Panc1 (cell line): ENCODE results near the gene TGDS. TPM values are rescaled to one million over a fixed set of nuclear protein-coding genes. Genes with fewer than 3 reads are reported as not detected.
"Not testable (repeated sequence)": the region's sequence is repeated elsewhere in the genome, so short reads cannot be mapped to it uniquely, and the experiment has no call there.

Experiments
- ATAC-seq: fragments of 200-7000 bp; cut with Tn5 transposase; 2 replicates; pipeline ENCODE4 v1.9.1; 2020; ENCODE audit warnings: mild to moderate bottlenecking, moderate library complexity
- BruUV-seq: library from RNA; stranded (reverse); fragments of 400-500 nt; replicated peaks from 2 replicates; lab custom pipeline; 2021; lab: Mats Ljungman, UMichigan
- CTCF ChIA-PET: fragments of 300-600 bp; sonication (Branson Sonifier 250); formaldehyde crosslinking; loops from one replicate; lab custom pipeline; 2022; ENCODE audit warnings: antibody characterized with exemption; lab: Charles Lee
- POLR2A ChIA-PET: fragments of 300-600 bp; sonication (Branson Sonifier 250); formaldehyde crosslinking; loops from one replicate; lab custom pipeline; 2022; ENCODE audit warnings: antibody characterized with exemption; lab: Charles Lee
- DNase-seq: peaks from one replicate; pipeline ENCODE4 v3.0.0-alpha.2; 2010; ENCODE audit warnings: low read depth, low spot score
- H3K27ac ChIP-seq: 2 replicates; pipeline ENCODE4 v1.5.1; 2011; ENCODE audit warnings: mild to moderate bottlenecking, low read length, inconsistent platforms
- H3K27me3 ChIP-seq: fragments of 200-500 bp; sonication (Bioruptor generic); 2 replicates; pipeline ENCODE4 v1.6.0; 2014; ENCODE audit warnings: low read length, inconsistent platforms; ENCODE audit not compliant: control insufficient read depth, insufficient read depth
- H3K36me3 ChIP-seq: fragments of 200-500 bp; sonication (Bioruptor generic); 2 replicates; pipeline ENCODE4 v1.5.1; 2014; ENCODE audit warnings: inconsistent platforms, mild to moderate bottlenecking, low read length, moderate library complexity; ENCODE audit not compliant: control insufficient read depth, insufficient read depth
- H3K4me1 ChIP-seq: 2 replicates; pipeline ENCODE4 v1.5.1; 2011; ENCODE audit warnings: inconsistent platforms, mild to moderate bottlenecking, low read length, moderate library complexity; ENCODE audit not compliant: control insufficient read depth, insufficient read depth
- H3K4me3 ChIP-seq, 2 experiments: 2 replicates each; pipeline ENCODE4 v1.5.1; 2011 to 2012; ENCODE audit warnings: low read depth in 2 of 2, low read length in 2 of 2, mild to moderate bottlenecking in 2 of 2, inconsistent platforms in 1 of 2, moderate library complexity in 1 of 2
- H3K9me3 ChIP-seq: fragments of 200-500 bp; sonication (Bioruptor generic); 2 replicates; pipeline ENCODE4 v1.5.1; 2014; ENCODE audit warnings: low read depth, mild to moderate bottlenecking, inconsistent platforms, low read length, moderate library complexity; ENCODE audit not compliant: control insufficient read depth, insufficient read depth
- CTCF ChIP-seq: fragments of 450-650 bp; IDR thresholded peaks from 2 replicates; pipeline ENCODE4 v1.5.1; 2017; ENCODE audit warnings: mild to moderate bottlenecking
- POLR2AphosphoS5 ChIP-seq: IDR thresholded peaks from 2 replicates; pipeline ENCODE4 v1.6.1; 2012; ENCODE audit warnings: mild to moderate bottlenecking, low read depth, low read length, moderate library complexity
- REST ChIP-seq, 2 experiments: IDR thresholded peaks; 2 replicates each; pipeline ENCODE4 v1.6.1; 2011 to 2012; ENCODE audit warnings: low read depth in 2 of 2, control low read depth in 1 of 2, low read length in 1 of 2, mild to moderate bottlenecking in 1 of 2, moderate library complexity in 1 of 2; ENCODE audit not compliant: insufficient read depth in 1 of 2
- SIN3A ChIP-seq: IDR thresholded peaks from 2 replicates; pipeline ENCODE4 v1.6.1; 2012; ENCODE audit warnings: low read depth, mild to moderate bottlenecking, low read length, moderate library complexity, borderline replicate concordance; ENCODE audit not compliant: insufficient read depth
- TCF7L2 ChIP-seq: IDR thresholded peaks from 2 replicates; pipeline ENCODE4 v1.6.1; 2011; ENCODE audit warnings: mild to moderate bottlenecking, low read depth, low read length, inconsistent platforms
- in situ Hi-C: cut with HindIII; loops from 2 replicates; pipeline ENCODE4 v1.10.0; 2016; ENCODE audit warnings: low sequenced_read_pairs, low pct_unique_long_range_greater_than_20kb
- intact Hi-C: fragments of 100-400 bp; cut with micrococcal nuclease; formaldehyde crosslinking; loops from one replicate; pipeline ENCODE4 v1.10.0; 2022; ENCODE audit not compliant: unreplicated experiment
- total RNA-seq: library from RNA; stranded (reverse); gene quantifications from one replicate; pipeline ENCODE4 v1.2.1, GENCODE V29; 2021; ENCODE audit not compliant: unreplicated experiment

TGDS gene
- total RNA-seq, 1 experiment from 2014 or later: 7.9 TPM

GRCh38 chr13:94636096-94636495, 40.1 kb upstream of the TGDS start:
- H3K36me3 ChIP-seq, H3K4me1 ChIP-seq, BruUV-seq, H3K9me3 ChIP-seq, ATAC-seq, POLR2A ChIA-PET, H3K27me3 ChIP-seq, CTCF ChIA-PET, intact Hi-C loops, H3K27ac ChIP-seq, DNase-seq, H3K4me3 ChIP-seq, in situ Hi-C loops: not testable (repeated sequence)

- no peaks in the 10 kb centered on the region for H3K4me1 ChIP-seq
- intact Hi-C loops: no loop called here
- in situ Hi-C loops: no loop called here
- no TSS peak for BruUV-seq
- H3K4me3 ChIP-seq: no peak overlapping the region
- DNase-seq: no peak
- no peaks in the 10 kb centered on the region; the same call in 1 of the 2 replicates for H3K36me3 ChIP-seq
- no peaks in the 10 kb centered on the region for H3K9me3 ChIP-seq
- CTCF ChIA-PET: no interaction called here
- POLR2A ChIA-PET: no interaction called here
- no peak for ATAC-seq
- no peaks in the 10 kb centered on the region for H3K27me3 ChIP-seq
- no peak overlapping the region for H3K27ac ChIP-seq
- TF ChIP-seq SIN3A: no peak
- TF ChIP-seq POLR2AphosphoS5: no peak
- TF ChIP-seq REST (IDR thresholded peaks at IDR 0.05; ENCODE audit: insufficient read depth in 1 of 2, low read depth in 2 of 2, low read length in 1 of 2): no peak
- no peak for TF ChIP-seq CTCF
Measured at GRCh38 chr13:94632226-94632980, 36.5 kb upstream of the TGDS start.

DNA sequence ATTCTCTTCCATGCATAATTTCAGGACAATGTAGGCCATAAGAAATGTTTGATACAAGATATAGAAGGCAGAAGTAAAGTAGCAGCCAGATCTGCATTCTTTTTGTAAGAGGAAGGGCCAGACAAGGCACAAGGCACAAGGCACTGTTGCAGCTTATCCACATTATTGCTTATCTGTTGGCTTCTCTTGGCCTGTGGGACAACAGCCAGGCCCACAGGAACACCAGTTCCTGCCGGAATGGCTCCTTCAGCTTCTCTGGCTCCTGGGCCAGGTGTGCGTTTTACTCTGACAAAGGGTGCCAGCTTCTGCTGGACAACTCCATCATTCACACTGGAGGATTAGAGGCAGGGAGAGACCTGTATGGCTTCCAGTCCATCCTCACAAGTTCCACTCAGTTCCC, 34.9 kb upstream of the TGDS start:
- no peak overlapping the region for H3K27ac ChIP-seq

More for the DNA sequence above, 34.9 kb upstream of the TGDS start:
- ATAC-seq (no peak), DNase-seq (no peak)
- Histone ChIP-seq H3K4me3 (no peak overlapping the region), H3K9me3 (no peaks in the 10 kb centered on the region), H3K27me3 (no peaks in the 10 kb centered on the region), H3K4me1 (no peaks in the 10 kb centered on the region), H3K36me3 (peaks cover 4% of the 10 kb centered on the region)
- TF ChIP-seq REST (IDR thresholded peaks at IDR 0.05; ENCODE audit: insufficient read depth in 1 of 2, low read depth in 2 of 2, low read length in 1 of 2): no peak
- no peak for TF ChIP-seq TCF7L2
- no peak for TF ChIP-seq CTCF
- TF ChIP-seq POLR2AphosphoS5: no peak
- TF ChIP-seq SIN3A: no peak
- CTCF ChIA-PET: no interaction called here
- intact Hi-C loops: no loop called here
- POLR2A ChIA-PET: no interaction called here
- BruUV-seq: no TSS peak
- in situ Hi-C loops: no loop called here
